SHP77 (cell line): ENCODE measurements around the gene ACADS.

Experiments
- DNase-seq, 2 experiments: peaks; one replicate each; lab custom pipeline; 2025; lab: John Stamatoyannopoulos, UW

Gene ACADS

DNA sequence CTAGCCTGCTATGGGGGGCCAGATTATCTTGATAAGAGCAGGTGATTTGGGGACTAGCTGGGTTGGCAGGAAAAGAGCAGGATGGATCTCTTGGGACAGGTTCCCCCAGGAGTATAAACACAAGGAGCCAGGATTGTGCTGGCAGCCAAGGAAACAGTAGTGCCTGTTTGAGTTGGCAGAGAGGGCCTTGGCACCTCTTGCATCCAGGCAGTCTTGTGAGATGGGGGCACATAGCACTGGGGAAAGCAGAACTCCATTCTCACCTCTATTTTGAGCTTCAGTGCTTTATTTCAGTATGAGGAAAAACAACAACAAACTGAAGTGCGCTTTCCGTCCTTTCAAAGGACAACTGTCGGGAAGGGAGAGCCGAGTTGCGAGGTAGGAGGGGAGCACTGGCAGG lies 24.7 kb upstream of the ACADS start:
- DNase-seq = no peak

DNA sequence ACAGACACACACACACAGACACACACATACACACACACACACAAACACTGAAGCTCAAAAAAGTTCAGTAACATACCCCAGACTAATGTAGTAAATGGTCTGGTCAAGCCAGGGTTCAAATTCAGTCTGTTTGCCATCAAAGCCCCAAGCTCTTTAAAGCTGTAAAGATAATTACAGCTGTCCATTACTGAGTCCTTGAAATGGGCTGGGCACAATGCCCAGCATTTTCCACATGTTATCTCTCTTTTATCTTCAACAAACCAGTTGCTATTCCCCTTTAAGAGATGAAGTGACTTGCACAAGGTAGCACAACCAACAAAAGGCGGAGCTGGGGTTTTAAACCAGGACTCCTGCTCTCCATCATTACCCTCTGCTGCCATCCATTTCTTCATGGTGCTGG lies 23.0 kb upstream of the ACADS start:
- DNase-seq = no peak

GRCh38 chr12:120703311-120703942 lies 22.2 kb upstream of the ACADS start:
- DNase-seq = no peak

GRCh38 chr12:120705618-120706017 lies 20.0 kb upstream of the ACADS start:
- DNase-seq = no peak

DNA sequence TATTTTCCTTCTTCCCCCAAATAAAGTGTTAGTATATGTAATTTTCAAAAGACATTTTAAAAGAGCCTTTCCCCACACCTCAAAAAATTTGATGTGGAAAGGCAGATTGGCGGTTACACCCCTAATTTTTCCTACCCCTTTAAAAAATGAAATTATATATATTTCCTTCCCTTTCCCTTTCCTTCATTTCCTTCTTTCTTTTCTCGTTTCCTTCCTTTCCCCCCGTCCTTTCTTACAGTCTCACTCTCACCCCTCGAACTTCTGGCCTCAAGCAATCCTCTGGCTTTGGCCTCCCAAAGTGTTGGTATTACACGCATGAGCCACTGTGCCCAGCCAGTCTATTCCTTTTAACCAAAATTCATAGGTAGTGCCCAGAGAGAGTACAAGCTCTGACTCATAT lies 19.6 kb upstream of the ACADS start:
- no peak for DNase-seq

DNA sequence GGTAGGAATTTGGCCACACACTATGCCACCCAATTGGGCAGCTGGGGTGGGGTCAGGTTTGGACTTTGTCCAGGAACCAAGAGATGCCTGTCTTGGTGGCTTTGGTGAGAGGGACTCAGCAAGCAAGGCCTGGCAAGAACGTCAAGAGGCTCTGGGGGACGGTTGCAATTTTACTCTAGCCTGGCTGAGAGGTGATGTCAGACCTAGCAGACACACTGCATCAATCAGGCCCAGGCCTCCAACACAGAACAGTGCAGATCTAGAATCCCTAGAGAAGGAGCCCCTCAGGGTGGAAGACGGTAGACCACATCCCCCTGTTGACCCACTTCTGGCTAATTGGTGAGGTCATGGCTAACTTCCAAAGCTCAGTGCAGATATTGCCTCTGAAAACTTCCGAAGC lies 17.0 kb upstream of the ACADS start:
- DNase-seq = no peak

DNA sequence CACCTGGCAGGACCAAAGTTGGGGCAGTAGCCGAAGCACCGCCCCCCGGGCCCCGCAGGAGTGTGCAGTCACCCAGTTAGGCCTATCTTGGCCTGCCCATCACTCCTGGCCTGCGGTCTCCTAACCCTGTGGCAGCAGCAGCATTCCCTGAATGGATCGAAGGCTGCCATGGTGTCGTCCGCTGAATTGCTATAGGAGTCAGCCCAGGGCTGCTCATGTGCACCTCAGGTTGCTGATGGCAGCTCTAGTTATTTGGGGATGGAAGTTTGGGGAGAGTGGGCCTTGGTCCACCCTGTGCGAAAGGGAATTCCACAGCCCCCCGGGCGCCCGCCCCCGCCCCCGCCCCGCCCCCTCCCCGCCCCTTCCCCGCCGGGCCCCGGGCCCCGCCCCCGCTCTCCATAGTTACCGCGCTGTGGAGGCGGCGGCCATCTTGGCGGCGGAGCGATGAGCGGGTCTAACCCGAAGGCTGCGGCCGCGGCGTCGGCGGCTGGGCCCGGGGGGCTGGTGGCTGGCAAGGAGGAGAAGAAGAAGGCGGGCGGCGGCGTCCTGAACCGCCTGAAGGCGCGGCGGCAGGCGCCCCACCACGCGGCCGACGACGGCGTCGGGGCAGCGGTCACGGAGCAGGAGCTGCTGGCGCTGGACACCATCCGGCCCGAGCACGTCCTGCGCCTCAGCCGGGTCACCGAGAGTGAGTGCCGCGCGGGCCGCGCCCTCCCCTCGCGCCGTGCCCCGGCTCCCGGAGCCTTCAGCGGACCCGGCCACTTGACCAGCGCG lies 15.4 kb upstream of the ACADS start, which contains the start of gene UNC119B:
UNC119B (plus strand) TSS at position 428 of the 774 bp plus-strand sequence; CDS start at position 445, 17 bp downstream.
- DNase-seq = peak; percentile 38 to 71

DNA sequence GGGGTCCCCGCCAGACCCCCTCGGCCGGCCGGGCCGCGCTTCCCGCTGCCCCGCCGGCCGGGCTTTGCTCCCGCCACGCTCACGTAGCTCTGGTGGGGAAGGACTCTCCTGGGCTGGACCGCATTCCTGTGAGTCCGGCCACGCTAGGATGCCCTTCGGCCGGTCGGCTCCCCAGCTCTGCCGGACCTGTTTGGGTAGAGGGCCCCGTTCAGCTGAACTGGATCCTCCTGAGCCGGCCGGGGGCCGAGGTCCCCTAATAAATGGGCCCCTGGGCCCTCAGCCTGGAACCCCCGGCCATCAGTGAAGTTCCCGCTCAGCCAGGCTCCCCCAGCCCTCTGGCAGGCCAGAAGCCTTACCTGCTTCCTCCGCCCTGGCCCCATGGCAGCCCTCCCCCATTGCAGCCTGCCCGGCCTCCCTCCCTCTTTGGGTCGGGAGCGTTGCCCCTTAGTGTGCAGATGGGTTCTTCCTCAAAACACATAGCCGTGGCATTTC lies 14.8 kb upstream of the ACADS start:
- peak in 1 of 2 experiments; percentile 12 for DNase-seq

DNA sequence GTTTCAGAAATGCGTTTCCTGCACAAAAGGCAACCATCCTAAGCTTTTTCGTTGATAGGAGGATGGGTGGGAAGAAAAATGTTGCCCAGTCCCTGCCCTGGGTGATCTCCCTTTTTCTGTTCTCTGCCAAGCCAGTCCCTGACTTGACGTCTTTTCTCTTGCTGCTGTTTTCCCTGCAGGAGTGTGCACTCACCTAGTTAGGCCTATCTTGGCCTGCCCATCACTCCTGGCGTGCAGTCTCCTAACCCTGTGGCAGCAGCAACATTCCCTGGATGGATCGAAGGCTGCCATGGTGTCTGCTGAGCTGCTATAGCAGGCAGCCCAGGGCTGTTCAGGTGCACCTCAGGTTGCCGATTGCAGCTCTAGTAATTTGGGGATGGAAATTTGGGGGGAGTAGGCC lies 14.2 kb upstream of the ACADS start:
- DNase-seq = no peak

- DNase-seq = no peak
These were observed 13.0 kb upstream of the ACADS start for GRCh38 chr12:120712610-120713009.

- DNase-seq = peak; percentile 78 to 85
These were observed 11.7 kb upstream of the ACADS start for GRCh38 chr12:120713861-120714482.

GRCh38 chr12:120718055-120718454 lies 7.6 kb upstream of the ACADS start:
- DNase-seq = no peak

GRCh38 chr12:120719072-120719471 lies 6.6 kb upstream of the ACADS start:
- no peak for DNase-seq

DNA sequence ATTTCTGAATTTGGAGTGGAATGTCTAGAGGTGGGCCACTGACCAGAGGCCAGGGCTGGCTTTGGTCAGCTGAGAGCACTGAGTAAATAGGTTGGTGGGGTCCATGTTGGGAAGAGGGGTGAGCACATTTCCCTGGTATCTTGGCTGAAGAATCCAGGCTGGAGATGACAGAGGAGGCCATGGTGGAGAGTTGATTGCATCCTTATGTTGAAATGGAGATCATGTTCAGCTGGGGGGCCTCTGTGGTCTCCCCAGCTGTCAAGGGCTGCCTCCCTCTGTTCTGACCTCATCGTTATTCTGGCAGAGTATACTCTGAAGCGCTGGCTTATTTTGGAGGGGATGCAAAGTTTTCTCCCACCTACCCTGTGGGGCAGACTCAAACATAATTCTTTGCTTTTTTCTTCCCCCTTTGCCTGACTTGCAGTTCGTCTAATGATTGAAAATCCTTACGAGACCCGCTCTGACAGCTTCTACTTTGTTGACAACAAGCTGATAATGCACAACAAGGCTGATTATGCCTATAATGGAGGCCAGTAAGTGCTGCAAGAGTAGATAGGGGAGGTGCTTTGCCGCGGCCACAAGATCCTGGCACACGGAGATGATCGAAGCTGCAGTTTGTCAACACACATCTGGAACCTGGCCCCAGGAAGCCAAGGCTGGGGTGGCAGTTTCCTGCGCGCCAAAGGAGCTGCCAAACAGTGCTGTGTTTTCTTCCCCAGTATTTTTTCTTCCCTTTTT lies 6.0 kb upstream of the ACADS start:
- DNase-seq = no peak

DNA sequence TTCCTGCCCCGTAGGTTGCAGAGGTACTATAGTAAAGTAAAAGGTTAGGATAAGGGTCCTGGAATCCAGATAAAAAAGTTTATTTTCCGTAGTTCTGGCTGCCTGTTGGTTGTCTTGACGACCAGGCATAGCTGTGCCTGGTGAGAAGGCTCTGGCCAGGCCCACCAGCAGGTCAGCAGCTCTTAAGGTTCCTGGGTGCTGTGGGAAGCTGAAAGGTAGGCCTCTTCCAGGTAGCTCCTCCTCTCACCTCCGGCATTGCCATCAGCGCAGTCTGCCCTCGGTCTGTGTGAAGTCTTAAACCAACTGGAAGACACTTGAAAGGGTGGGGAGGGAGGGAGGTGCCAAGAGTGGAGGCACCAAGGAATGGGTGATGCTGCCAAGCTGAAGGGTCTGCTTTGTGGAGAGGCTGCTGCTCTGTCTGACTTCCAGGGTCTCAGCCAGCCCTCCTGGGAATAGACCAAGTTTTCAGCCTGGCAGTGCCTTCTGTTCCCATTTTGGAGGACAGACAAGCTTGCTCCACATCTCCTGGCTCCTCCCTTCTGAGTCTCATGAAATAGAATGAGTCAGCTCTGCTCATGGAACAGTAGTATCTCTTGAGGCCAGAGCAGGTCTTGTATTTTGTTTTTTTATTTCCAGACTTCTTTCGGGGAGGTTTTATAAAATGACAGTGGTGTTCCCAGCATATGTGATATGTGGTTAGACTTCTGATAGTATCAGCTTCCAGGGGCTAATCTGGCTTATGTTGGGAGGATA lies 5.2 kb upstream of the ACADS start:
- DNase-seq = no peak

DNA sequence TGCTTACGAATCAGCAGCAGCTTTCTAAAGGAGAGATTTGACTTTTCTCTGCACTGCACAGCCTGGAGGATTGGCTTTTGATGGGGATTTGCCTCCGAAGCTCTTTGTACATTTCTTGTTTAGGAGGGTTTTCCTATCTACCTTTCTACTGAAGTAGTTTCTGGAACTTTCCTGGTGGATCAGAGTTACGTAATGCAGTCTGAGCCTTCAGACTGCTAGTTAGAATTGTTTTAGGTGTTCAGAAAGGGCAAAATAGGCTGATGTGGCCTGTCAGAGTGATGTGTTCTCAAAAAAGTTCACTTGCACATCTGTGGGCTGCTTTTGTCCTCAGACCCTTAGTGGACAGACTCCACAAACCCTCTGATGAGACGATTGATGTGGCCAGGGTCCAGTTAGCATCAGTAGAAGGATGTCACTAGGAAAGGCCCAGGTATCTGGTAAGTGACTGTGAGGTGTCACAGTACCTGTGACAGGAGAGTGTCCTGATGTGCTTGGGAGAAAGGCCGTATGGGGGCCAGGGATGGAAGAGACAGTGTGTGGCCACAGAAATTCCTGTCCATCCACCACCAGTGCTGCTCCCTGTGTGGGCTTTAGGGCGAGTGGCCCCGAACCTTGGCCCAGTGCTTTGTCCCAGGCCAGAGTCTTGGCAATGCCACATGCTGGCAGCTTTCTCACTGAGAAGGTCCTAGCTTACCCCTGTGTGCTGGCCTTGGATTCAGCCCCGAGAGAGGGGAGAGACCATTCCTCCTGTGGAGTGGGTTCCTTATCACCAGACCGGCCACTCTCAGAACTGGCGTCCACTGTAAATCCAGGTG lies 4.4 kb upstream of the ACADS start:
- no peak for DNase-seq

DNA sequence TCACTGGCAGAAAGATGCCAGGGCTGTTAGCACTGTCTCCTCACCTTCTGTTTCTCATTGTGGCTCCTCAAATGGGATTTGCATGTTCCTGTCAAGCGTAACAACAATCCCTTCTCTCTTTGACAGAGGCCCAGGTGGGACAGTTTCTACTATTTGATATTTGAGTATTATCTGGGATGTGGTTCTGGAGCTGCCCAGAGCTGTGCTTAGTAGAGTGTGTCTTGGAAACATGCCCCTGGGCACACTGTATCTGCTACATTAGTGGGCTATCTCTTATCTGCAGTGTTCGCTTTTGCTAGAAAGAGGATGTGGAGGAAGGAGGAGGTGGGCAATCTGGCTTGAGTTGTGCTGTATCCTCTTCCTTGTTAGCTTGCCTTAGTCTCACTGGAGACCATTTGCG lies 3.8 kb upstream of the ACADS start:
- DNase-seq = no peak

DNA sequence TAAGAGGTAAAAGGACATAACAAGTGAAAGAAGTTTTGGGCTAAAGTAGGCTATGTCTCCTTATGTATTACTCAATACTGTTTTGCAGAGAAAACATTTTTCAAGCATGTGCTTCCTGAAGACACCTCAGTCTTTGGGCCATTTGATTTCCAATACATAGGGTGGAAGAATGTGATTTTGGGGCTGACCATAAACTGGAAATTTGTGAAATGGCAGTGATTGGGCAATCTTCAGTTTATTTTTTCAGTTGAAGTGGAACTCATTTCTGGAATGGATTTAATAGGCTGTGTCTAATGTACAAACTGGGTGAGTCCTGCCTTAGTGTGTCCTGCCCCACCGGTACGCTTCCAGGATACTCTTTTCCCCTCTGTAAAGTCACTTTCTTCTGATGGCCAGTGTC lies 2.8 kb upstream of the ACADS start:
- no peak for DNase-seq

- DNase-seq = no peak
These were observed 906 bp upstream of the ACADS start for GRCh38 chr12:120724720-120725119.

DNA sequence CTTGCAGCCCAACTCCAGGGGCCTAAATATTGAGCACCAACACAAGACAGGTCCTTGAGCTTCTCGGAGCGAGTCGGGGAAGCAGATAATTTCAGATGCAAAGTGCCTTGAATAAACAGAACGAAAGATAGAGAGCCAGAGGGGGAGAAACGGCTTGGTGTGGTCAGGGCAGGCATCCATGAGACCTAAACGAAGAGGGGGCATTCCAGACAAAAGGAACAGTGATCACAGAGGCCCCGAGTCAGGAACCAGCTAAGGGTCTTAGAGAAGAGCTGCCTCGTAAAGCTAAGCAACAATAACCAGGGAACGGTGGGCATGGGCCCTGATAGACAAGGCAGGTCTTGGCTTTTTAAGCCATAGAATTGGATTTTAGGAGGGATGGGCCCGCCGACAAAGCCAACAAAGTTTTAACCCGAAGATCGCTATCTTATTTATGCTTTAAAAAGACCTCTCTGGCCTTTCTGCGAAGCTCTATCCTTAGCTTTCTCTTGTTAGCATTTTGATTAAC lies 421 bp upstream of the ACADS start:
- DNase-seq = no peak

DNA sequence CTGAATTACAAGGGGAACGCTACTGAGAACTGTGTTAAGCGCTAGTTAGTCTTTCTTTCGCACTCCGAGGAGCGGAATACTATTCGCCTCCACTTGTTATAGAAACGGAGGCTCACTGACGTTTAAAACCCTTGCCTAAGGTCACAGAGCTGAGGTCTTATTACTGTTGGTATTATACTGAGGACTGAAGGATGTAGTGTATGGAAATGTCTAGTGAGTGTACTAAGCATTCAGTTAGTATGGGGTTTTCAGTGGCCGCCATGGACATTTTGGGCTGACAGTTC lies 826 bp downstream of the ACADS start:
- no peak for DNase-seq
